Right lobe of liver (tissue), 4 donors: ENCODE results near the gene NIP7.

Experiments
- CTCF ChIP-seq, 4 donors: fragments of 200-600 bp in 3 of 4; fragments of 450-650 bp in 1 of 4; IDR thresholded peaks; one replicate each; pipeline versions ENCODE4 v1.5.1 to v1.8.0; 2016 to 2022; ENCODE audit warnings: antibody characterized with exemption in 4 of 4, mild to moderate bottlenecking in 2 of 4
- POLR2A ChIP-seq: fragments of 450-650 bp; IDR thresholded peaks from one replicate; pipeline ENCODE4 v1.6.1; 2017; ENCODE audit warnings: antibody characterized with exemption, mild to moderate bottlenecking
- donor health status: DM: no; HTN: no; CAD: no.
- donor health status: DM: no; HTN: no; CAD: no.
- donor health status: DM: no; HTN: yes; CAD: no.

GRCh38 chr16:69378036-69378435, 38.5 kb downstream of the NIP7 start:
- TF ChIP-seq CTCF (IDR thresholded peaks at IDR 0.05) (no peak), POLR2A (no peak)
